ENCODE results near the gene SAMD11. TPM values are rescaled to one million over a fixed set of nuclear protein-coding genes. Genes with fewer than 3 reads are reported as not detected.

The SAMD11 gene
- total and polyA plus RNA-seq, 2 of the 13 experiments (the other 11 are each of a cell fraction or from before 2014, with no cell fraction given) = 0.11 TPM; not detected in 1

GRCh38 chr1:981955-982558 is 58.3 kb downstream of the SAMD11 start, which contains the start of gene PERM1 (continued):
- TF ChIP-seq DR1 (CRISPR knock-in tag; IDR thresholded peaks at IDR 0.05) (no peak), MTF2 (CRISPR knock-in tag; IDR thresholded peaks at IDR 0.05; ENCODE audit: borderline replicate concordance) (peak; percentile 88; the same call in 1 of the 2 replicates), PREB (CRISPR knock-in tag; IDR thresholded peaks at IDR 0.05) (no peak), ATF5 (CRISPR knock-in tag; IDR thresholded peaks at IDR 0.05; ENCODE audit: low read depth) (no peak), KDM2A (CRISPR knock-in tag; IDR thresholded peaks at IDR 0.05; ENCODE audit: borderline replicate concordance, low read depth) (peak; percentile 20; the same call in 1 of the 2 replicates), ZZZ3 (CRISPR knock-in tag; IDR thresholded peaks at IDR 0.05; ENCODE audit: borderline replicate concordance) (no peak), ZBTB8A (CRISPR knock-in tag; IDR thresholded peaks at IDR 0.05; ENCODE audit: borderline replicate concordance, low read depth) (no peak), MEIS1 (CRISPR knock-in tag; IDR thresholded peaks at IDR 0.05; ENCODE audit: borderline replicate concordance) (no peak), MBNL3 (CRISPR knock-in tag; conservative IDR thresholded peaks at IDR 0.05) (no peak), DBP (CRISPR knock-in tag; IDR thresholded peaks at IDR 0.05; ENCODE audit: not compliant biosample characterization) (no peak), ZSCAN5A (CRISPR knock-in tag; IDR thresholded peaks at IDR 0.05; ENCODE audit: borderline replicate concordance) (no peak), EZH2 (conservative IDR thresholded peaks at IDR 0.05; ENCODE audit: low read depth, low read length) (no peak), ZNF446 (CRISPR knock-in tag; IDR thresholded peaks at IDR 0.05) (no peak), FOSL1 (CRISPR knock-in tag; IDR thresholded peaks at IDR 0.05; ENCODE audit: borderline replicate concordance) (no peak), ZNF781 (CRISPR knock-in tag; IDR thresholded peaks at IDR 0.05; ENCODE audit: borderline replicate concordance, not compliant biosample characterization) (no peak), TBP (CRISPR knock-in tag; IDR thresholded peaks at IDR 0.05) (no peak), ZNF510 (CRISPR knock-in tag; IDR thresholded peaks at IDR 0.05; ENCODE audit: low read depth) (no peak), HNRNPK (IDR thresholded peaks at IDR 0.05; ENCODE audit: low read depth, low read length, poor library complexity, severe bottlenecking) (no peak), TSC22D2 (CRISPR knock-in tag; IDR thresholded peaks at IDR 0.05; ENCODE audit: borderline replicate concordance) (no peak), ZNF496 (CRISPR knock-in tag; IDR thresholded peaks at IDR 0.05; ENCODE audit: insufficient replicate concordance) (no peak), NFATC3 (CRISPR knock-in tag; IDR thresholded peaks at IDR 0.05) (no peak), KLF13 (CRISPR knock-in tag; IDR thresholded peaks at IDR 0.05) (no peak), ZSCAN30 (CRISPR knock-in tag; IDR thresholded peaks at IDR 0.05) (no peak), ZEB1 (IDR thresholded peaks at IDR 0.05; ENCODE audit: insufficient replicate concordance, low read depth) (no peak), ZNF33B (CRISPR knock-in tag; IDR thresholded peaks at IDR 0.05) (0 out of 2 replicates have a peak, but pooled peaks have one; percentile 55), FOXC1 (CRISPR knock-in tag; IDR thresholded peaks at IDR 0.05; ENCODE audit: borderline replicate concordance) (peak; percentile 63; the same call in 1 of the 2 replicates)

All from HepG2 (cell line).